NCI-H2029 treated with DMSO at 0.1 percent for 48 hours (cell line): ENCODE measurements around the gene ANXA10.
"Not testable (repeated sequence)": the region's sequence is repeated elsewhere in the genome, so short reads cannot be mapped to it uniquely, and the experiment has no call there.

Experiments
- DNase-seq: peaks from one replicate; lab custom pipeline; 2025; lab: John Stamatoyannopoulos, UW

The ANXA10 gene

GRCh38 chr4:168092176-168092712 is at the start of gene ANXA10:
Gene ANXA10, plus strand, starts transcription at chr4:168092537. Its CDS starts 164 bp downstream, at chr4:168092701.
- DNase-seq, result no peak

DNA sequence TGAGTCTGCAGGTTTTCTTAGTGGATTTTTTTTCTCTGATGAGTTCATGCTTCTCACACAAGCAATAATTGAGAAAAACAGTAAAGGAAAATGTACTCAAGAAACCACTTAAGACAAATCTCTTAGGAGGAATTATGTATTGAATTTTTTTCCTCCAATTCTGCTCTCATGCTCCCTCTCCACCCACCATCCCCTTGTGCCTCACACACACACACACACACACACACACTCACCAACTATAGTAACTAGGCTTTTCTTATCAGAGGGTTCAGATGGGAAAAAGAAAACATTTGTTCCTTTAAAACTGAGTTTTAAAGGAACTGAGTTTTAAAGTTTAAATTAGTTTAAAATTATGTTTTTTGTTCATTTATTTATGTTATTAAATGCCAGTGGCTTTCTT is 47.0 kb upstream of the ANXA10 start:
- no peak for DNase-seq

DNA sequence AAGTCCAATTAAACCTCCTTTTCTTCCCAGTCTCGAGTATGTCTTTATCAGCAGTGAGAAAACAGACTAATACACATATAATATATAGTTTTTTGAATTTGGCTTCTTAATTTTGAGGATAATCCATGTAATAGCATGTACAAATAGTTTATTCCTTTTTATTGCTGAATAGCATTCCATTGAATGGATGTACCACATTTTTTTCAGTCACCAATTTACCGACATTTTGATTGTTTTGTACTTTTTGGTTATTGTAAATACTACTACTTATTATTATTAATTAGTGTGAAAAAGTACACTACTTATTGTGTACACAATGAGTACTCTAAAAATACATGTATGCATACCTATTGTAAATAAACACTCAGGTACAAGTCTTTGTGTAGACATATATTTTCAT is 42.3 kb upstream of the ANXA10 start:
- DNase-seq, result no peak

- DNase-seq, result no peak
These were observed 40.8 kb upstream of the ANXA10 start for GRCh38 chr4:168051526-168051925.

- DNase-seq, result no peak
These were observed 34.9 kb upstream of the ANXA10 start for GRCh38 chr4:168057412-168057811.

GRCh38 chr4:168059251-168059650 is 33.1 kb upstream of the ANXA10 start:
- DNase-seq, result no peak

DNA sequence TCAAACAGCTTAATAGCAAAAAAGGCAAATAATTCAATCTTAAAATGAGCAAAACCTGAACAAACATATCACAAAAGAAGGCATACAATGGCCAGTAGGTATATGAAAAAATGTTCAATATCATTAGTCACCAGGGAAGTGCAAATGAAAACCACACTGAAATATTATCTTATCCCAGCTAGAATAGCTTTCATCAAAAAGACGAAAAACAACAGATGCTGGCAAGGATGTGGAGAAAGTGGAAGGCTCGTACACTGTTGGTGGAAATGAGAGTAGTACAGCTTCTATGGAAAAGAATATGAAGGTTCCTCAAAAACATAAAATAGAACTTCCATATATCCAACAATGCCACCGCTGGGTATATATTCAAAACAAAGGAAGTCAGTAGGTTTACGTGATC is 29.3 kb upstream of the ANXA10 start:
- no peak for DNase-seq

GRCh38 chr4:168070903-168071302 is 21.4 kb upstream of the ANXA10 start:
- no peak for DNase-seq

DNA sequence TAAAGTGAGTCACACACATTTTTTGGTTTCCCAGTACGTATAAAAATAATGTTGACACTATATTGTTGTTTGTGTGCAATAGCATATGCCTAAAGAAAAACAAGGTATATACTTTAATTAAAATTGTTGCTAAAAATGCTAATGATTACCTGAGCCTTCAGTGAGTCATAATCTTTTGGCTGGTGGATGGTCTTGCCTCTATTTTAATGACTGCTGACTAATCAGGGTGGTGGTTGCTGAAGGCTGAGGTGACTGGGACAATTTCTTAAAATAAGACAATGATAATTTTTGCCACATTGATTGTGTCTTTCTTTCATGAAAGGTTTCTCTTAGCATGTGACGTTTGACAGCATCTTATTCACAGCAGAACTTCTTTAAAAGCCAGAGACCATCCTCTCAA is 21.0 kb upstream of the ANXA10 start:
- no peak for DNase-seq

- DNase-seq, result no peak
These were observed 17.5 kb upstream of the ANXA10 start for GRCh38 chr4:168074861-168075260.

DNA sequence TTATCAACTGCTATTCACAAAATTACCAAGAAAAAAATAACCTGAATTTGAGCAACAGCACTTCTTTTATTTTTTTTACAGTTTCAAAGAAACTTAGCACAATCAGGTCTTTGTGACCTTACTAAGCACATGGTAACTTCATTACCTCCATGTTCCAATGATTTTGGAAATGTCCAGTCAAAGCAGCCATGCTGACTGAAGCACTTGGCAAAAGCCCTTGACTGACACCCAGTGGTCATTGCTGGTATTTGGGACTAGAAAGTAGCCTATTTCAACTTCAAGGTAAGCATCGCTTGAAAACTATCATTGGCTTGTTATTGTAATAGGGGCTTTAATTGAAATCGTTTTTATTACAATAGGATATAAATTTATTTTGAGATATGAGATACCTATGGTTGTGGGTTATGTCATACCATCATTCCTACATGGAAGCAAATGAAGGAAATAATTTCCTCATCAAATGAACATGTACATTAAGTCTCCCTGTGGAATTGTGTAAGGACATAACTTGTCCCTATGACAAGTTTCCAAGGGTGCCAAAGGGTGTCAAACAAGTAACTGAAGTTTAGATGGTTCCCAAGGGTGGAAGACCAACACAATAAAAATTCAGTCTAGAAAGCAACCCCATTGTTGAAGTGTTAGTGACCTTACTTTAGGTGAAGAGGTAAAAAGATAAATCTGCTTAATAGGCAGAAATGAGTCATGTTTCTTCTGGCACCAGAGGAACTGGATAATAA is 15.2 kb upstream of the ANXA10 start:
- peak; percentile 2 for DNase-seq

DNA sequence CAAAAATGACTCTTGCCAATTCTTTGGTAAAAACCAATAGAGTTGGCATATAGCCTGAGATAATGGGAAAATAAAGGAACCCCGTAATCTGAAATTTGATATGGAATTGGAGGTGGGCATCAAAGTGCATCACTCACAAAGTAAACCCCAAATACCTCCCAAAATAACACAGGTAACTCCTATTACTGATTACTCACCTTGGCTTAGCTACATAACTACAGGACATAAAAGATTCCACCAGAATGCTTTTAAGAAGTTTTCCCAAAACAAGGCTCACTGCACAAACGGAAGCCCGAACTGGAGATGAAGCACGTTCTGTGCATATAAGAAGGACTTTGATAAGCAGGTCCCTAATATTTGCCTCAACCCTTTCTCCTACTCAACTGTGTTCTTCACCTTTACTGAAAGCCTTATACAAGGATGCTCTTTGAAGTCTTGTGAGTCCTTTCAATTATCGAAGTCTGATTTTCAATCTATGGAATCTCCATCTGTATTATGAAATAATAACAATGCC is 14.6 kb upstream of the ANXA10 start:
- DNase-seq, result no peak

DNA sequence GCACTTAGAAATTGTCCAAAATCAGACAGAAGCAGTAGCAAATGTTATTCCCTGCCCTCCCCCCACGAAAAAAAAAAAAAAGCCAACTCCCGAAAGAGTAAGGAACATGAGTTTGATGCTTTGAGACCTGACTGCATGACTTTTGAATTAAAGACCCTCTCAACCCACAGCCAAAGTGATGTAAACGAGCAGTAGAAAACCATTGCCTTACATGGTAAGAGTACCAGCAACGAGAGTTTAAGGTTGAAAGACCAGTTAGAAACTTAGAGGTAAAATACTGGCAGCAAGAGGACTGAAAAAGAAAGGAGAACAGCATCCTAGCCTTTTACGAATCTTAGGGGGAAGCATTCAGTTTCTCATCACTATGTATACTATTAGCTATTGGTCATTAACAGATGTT is 10.0 kb upstream of the ANXA10 start:
- DNase-seq, result no peak

DNA sequence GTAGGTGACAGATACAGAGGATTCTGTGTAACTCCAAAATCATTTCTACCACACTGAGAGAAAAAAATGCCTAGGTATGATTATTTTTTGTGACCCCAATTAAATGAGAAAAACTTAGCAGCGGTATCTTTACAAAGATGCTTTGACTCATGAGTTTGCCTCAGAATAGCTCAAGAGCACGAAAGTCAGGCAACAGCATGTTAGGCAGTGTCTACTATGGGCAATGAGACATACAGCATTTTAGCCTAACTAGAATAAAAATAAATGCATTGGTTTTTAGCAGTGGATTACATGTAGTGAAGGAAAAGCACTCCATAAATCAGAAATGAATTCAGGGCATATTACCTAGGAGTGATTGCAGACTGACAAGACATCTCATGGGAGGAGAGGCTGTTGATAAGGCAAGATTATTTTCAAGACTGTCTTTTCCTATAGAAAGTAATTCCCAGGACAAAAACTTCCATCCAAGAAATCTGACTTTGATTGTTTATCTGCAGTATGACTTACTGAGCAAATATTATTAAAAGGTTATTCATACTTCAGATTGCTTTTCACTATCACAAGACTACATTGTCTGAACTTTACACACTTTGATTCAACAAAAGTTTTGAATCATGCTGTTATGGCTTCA is 3.6 kb downstream of the ANXA10 start:
- DNase-seq, result no peak

- no peak for DNase-seq
These were observed 4.1 kb downstream of the ANXA10 start for GRCh38 chr4:168096407-168096784.

- no peak for DNase-seq
These were observed 4.8 kb downstream of the ANXA10 start for GRCh38 chr4:168097161-168097560.

GRCh38 chr4:168098248-168098717 is 5.9 kb downstream of the ANXA10 start:
- no peak for DNase-seq

- no peak for DNase-seq
These were observed 6.9 kb downstream of the ANXA10 start for GRCh38 chr4:168099195-168099594.

- no peak for DNase-seq
These were observed 8.7 kb downstream of the ANXA10 start for GRCh38 chr4:168101026-168101425.

DNA sequence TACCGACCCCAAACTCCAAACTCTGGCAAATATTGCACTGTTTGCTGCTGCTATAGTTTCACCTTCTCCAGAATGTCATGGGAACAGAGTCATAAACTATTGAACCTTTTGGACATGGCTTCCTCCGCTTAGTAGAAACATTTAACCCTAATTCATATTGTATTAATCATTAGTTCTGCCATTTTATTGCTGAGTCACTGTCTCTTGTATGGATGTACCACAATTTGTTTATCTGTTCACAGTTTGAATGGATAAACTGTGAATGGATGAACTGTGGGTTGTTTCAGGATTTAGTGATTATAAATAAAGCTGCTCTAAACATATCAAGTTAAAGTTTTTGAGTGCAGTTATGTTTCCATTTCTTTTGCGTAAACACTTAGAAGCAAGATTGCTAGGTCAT is 10.1 kb downstream of the ANXA10 start:
- no peak for DNase-seq

DNA sequence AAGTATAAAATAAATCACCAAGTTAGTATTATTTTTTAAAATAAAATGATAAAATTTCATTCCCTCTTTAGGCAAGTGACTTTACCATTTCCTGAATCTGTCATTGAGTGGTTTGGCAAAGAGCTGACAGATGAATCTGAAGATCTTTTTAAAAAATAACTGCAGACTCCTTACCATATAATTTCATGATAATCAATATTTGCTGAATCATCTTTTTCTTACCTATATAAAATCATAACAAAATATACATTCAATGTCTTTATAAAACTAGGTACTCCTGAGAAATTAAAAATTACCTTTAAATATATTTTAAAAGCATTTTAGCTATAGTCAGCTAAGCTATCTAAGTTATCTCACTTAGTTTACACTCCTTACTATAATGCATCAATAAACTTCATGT is 17.2 kb downstream of the ANXA10 start:
- no peak for DNase-seq

DNA sequence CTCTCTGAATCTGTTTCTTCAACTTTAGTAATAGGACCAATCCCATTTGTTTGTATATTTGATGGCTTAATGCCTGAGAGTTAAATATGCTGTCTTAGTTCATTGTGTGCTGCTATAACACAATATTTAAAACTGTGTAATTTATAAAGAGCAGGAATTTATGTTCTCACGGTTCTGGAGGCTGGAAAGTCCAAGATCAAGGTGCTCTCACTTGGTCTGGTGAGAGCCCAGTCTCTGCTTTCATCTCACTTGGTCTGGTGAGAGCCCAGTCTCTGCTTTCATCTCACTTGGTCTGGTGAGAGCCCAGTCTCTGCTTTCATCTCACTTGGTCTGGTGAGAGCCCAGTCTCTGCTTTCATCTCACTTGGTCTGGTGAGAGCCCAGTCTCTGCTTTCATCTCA is 20.7 kb downstream of the ANXA10 start:
- DNase-seq, result not testable (repeated sequence)

GRCh38 chr4:168118116-168118655 is 25.8 kb downstream of the ANXA10 start:
- no peak for DNase-seq
